ENCODE data around the gene LPCAT3. TPM values are rescaled to one million over a fixed set of nuclear protein-coding genes. Genes with fewer than 3 reads are reported as not detected.
A peak's percentile ranks its signal among the peaks of the same experiment; 100 is the strongest.

Gene LPCAT3
- total and polyA plus RNA-seq, 2 of the 13 experiments (the other 11 are each of a cell fraction or from before 2014, with no cell fraction given): 44.5 to 64.3 TPM

DNA sequence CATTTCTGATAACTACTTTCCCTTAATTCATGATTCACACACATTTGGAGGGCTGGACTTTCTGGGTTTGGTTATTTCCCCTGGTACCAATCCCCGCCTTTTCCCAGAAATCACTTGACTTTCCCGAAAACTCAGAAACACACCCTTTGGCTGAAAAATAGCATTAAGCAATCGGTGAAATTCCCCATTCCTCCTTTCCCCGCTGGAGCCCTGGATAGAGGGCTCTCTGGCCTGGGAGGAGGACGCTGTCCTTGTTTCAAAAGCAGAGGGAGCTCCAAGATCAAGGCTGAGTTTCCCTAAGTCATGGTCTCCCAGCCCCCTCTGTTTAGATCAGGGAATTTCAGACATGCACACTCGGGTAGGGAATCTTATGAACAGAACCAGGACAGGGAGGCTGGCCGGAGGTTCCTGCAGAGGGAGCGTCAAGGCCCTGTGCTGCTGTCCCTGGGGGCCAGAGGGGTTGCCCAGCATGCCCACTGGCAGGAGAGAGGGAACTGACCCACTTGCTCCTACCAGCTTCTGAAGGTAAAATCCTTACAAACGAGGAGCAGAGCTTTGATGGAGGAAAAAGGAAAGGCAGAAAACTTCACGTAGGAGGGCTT, 42.2 kb upstream of the LPCAT3 start, which contains the start of gene C1S (continued):
- no peak for TF ChIP-seq TRIM24 (CRISPR knock-in tag; IDR thresholded peaks at IDR 0.05)
- TF ChIP-seq SIN3B (IDR thresholded peaks at IDR 0.05; ENCODE audit: low read length): no peak
- TF ChIP-seq NR2C2 (CRISPR knock-in tag; IDR thresholded peaks at IDR 0.05; ENCODE audit: borderline replicate concordance): no peak
- no peak; the same call in 1 of the 2 replicates for TF ChIP-seq SIX1 (CRISPR knock-in tag; IDR thresholded peaks at IDR 0.05; ENCODE audit: borderline replicate concordance)
- TF ChIP-seq SETDB1 (CRISPR knock-in tag; IDR thresholded peaks at IDR 0.05; ENCODE audit: borderline replicate concordance): no peak
- peak; percentile 30; the same call in 1 of the 2 replicates for TF ChIP-seq CBX5 (CRISPR knock-in tag; IDR thresholded peaks at IDR 0.05; ENCODE audit: borderline replicate concordance)
- no peak for TF ChIP-seq PITX1 (CRISPR knock-in tag; IDR thresholded peaks at IDR 0.05)
- TF ChIP-seq SP140L (CRISPR knock-in tag; IDR thresholded peaks at IDR 0.05; ENCODE audit: borderline replicate concordance): no peak
- TF ChIP-seq, protein P1, sequence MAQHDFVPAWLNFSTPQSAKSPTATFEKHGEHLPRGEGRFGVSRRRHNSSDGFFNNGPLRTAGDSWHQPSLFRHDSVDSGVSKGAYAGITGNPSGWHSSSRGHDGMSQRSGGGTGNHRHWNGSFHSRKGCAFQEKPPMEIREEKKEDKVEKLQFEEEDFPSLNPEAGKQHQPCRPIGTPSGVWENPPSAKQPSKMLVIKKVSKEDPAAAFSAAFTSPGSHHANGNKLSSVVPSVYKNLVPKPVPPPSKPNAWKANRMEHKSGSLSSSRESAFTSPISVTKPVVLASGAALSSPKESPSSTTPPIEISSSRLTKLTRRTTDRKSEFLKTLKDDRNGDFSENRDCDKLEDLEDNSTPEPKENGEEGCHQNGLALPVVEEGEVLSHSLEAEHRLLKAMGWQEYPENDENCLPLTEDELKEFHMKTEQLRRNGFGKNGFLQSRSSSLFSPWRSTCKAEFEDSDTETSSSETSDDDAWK (CRISPR knock-in tag; IDR thresholded peaks at IDR 0.05): no peak
- no peak for TF ChIP-seq ISX (CRISPR knock-in tag; conservative IDR thresholded peaks at IDR 0.05)
- no peak for TF ChIP-seq SOX13 (IDR thresholded peaks at IDR 0.05)
- no peak for TF ChIP-seq SOX13 (CRISPR knock-in tag; conservative IDR thresholded peaks at IDR 0.05 in 1 of 2, IDR thresholded peaks at IDR 0.05 in 1 of 2)
- TF ChIP-seq ZNF562 (CRISPR knock-in tag; IDR thresholded peaks at IDR 0.05; ENCODE audit: borderline replicate concordance): no peak
- TF ChIP-seq MIER3 (CRISPR knock-in tag; IDR thresholded peaks at IDR 0.05; ENCODE audit: borderline replicate concordance): peak; percentile 48; the same call in 1 of the 2 replicates
- TF ChIP-seq FOXP1 (IDR thresholded peaks at IDR 0.05): no peak
- no peak for TF ChIP-seq FOXP1 (CRISPR knock-in tag; IDR thresholded peaks at IDR 0.05)
- TF ChIP-seq, protein P2, sequence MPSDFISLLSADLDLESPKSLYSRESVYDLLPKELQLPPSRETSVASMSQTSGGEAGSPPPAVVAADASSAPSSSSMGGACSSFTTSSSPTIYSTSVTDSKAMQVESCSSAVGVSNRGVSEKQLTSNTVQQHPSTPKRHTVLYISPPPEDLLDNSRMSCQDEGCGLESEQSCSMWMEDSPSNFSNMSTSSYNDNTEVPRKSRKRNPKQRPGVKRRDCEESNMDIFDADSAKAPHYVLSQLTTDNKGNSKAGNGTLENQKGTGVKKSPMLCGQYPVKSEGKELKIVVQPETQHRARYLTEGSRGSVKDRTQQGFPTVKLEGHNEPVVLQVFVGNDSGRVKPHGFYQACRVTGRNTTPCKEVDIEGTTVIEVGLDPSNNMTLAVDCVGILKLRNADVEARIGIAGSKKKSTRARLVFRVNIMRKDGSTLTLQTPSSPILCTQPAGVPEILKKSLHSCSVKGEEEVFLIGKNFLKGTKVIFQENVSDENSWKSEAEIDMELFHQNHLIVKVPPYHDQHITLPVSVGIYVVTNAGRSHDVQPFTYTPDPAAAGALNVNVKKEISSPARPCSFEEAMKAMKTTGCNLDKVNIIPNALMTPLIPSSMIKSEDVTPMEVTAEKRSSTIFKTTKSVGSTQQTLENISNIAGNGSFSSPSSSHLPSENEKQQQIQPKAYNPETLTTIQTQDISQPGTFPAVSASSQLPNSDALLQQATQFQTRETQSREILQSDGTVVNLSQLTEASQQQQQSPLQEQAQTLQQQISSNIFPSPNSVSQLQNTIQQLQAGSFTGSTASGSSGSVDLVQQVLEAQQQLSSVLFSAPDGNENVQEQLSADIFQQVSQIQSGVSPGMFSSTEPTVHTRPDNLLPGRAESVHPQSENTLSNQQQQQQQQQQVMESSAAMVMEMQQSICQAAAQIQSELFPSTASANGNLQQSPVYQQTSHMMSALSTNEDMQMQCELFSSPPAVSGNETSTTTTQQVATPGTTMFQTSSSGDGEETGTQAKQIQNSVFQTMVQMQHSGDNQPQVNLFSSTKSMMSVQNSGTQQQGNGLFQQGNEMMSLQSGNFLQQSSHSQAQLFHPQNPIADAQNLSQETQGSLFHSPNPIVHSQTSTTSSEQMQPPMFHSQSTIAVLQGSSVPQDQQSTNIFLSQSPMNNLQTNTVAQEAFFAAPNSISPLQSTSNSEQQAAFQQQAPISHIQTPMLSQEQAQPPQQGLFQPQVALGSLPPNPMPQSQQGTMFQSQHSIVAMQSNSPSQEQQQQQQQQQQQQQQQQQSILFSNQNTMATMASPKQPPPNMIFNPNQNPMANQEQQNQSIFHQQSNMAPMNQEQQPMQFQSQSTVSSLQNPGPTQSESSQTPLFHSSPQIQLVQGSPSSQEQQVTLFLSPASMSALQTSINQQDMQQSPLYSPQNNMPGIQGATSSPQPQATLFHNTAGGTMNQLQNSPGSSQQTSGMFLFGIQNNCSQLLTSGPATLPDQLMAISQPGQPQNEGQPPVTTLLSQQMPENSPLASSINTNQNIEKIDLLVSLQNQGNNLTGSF (CRISPR knock-in tag; IDR thresholded peaks at IDR 0.05): no peak
- TF ChIP-seq NFKBIZ (CRISPR knock-in tag; IDR thresholded peaks at IDR 0.05): no peak
- TF ChIP-seq PCBP1 (IDR thresholded peaks at IDR 0.05; ENCODE audit: borderline replicate concordance, low read depth, low read length): no peak
- TF ChIP-seq KAT7 (CRISPR knock-in tag; IDR thresholded peaks at IDR 0.05; ENCODE audit: borderline replicate concordance): peak; percentile 77; the same call in 1 of the 2 replicates
- TF ChIP-seq, protein P3, sequence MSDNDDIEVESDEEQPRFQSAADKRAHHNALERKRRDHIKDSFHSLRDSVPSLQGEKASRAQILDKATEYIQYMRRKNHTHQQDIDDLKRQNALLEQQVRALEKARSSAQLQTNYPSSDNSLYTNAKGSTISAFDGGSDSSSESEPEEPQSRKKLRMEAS (IDR thresholded peaks at IDR 0.05): peak; percentile 50
- no peak for TF ChIP-seq SMYD3 (CRISPR knock-in tag; IDR thresholded peaks at IDR 0.05)
- TF ChIP-seq ZNF253 (CRISPR knock-in tag; IDR thresholded peaks at IDR 0.05; ENCODE audit: borderline replicate concordance): no peak
- TF ChIP-seq ZNF546 (CRISPR knock-in tag; conservative IDR thresholded peaks at IDR 0.05): no peak
- TF ChIP-seq ZNF232 (CRISPR knock-in tag; IDR thresholded peaks at IDR 0.05; ENCODE audit: borderline replicate concordance): no peak
- TF ChIP-seq GFI1 (CRISPR knock-in tag; IDR thresholded peaks at IDR 0.05; ENCODE audit: borderline replicate concordance): 0 out of 2 replicates have a peak, but pooled peaks have one; percentile 20
- TF ChIP-seq MAFF (IDR thresholded peaks at IDR 0.05; ENCODE audit: low read depth, low read length): peak; percentile 59

Data from HepG2 (cell line).